Cerebellar cortex (tissue), 1 donor: ENCODE results near the gene SLC22A5.
A peak's percentile ranks its signal among the peaks of the same experiment; 100 is the strongest.

Source experiments
- DNase-seq: peaks from one replicate; pipeline ENCODE4 v3.0.0-alpha.2; 2015; ENCODE audit warnings: low spot score

The SLC22A5 gene

GRCh38 chr5:132369474-132370180, at the start of gene SLC22A5:
Gene SLC22A5 (plus strand): TSS chr5:132369710. CDS start chr5:132369973, 263 bp downstream.
- DNase-seq: peak; percentile 73

GRCh38 chr5:132319975-132320374, 49.5 kb upstream of the SLC22A5 start:
- no peak for DNase-seq

DNA sequence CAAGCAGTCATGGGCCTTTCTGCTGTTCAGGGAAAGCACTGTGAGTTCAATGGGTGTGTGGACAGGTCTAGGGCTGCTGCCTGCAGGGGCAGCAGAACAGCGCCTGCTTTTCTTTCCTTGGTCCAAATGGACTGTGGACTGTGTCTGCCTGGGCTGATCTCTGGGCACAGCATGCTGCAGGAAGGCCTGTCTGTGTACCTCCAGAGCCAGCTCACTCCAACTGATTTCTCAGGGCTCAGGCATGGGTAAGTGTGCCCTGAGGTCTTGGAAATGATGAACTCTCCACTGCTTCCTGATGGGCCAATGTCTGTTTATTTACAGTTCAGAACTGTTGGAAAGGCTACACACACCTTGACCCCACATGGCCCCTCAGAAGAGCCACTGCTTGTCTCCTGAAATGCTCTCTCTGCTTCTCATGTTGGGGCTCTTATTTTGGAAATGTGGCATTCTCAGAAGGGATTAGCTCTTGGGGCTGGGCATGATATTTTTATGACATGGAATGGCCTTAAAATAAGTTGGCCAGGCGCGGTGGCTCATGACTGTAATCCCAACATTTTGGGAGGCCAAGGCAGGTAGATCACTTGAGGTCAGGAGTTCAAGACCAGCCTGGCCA, 48.3 kb upstream of the SLC22A5 start:
- DNase-seq: peak; percentile 67

- no peak for DNase-seq
These were observed 47.2 kb upstream of the SLC22A5 start for GRCh38 chr5:132322266-132322665.

DNA sequence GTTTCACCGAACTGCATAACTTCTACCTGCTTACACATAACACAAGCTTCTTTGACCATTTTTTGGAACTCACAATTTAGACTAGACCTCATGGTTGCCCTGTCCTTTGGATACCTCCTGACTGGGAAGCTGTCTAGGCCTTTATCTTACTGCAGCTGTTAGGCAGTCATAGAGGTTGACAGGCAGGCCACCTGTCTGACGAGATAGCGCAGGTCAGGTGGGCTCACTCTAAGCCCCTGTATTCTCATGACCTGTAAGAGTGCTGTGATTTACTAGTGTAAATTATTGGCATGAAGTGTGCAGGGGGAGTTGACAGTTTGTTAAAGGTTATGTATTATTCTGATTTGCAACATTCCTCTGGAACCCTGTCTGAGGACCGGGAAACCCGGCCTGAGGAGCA, 46.3 kb upstream of the SLC22A5 start:
- no peak for DNase-seq

DNA sequence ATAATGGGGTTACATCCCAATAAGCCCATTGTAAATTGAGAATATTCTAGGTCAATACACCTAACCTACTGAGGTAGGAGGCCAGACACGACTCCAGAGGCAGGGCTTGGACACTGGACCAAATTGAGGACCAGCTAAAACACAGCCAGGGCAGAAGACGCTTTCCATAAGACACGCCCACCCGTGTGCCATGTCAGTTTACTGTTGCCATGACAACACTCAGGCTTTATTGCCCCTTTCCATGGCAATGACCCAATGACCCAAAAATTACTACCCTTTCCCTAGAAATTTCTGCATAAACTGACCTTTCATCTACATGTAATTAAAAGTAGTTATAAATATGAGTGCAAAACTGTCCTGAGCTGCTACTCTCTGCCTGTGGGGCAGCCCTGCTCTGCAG, 43.8 kb upstream of the SLC22A5 start:
- no peak for DNase-seq

GRCh38 chr5:132327252-132327955, 42.1 kb upstream of the SLC22A5 start:
- DNase-seq: no peak

DNA sequence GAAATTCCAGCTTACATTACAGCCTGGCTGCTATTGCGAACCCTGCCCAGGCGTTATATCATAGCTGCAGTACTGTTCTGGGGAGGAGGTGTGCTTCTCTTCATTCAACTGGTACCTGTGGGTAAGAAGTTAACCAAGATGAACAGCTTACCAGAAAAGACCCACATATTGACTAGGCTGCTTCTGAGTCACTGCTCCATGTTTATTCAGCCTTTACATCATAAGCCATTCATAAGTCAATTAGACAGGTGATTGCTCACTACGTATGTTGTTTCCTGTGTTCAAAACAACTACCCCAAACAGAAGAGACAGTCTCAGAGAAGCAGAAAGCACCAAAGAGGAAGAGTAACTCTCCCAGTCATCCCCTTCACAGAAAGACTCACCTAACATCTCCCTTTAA, 34.7 kb upstream of the SLC22A5 start:
- DNase-seq: no peak

GRCh38 chr5:132335402-132335801, 34.1 kb upstream of the SLC22A5 start:
- no peak for DNase-seq

DNA sequence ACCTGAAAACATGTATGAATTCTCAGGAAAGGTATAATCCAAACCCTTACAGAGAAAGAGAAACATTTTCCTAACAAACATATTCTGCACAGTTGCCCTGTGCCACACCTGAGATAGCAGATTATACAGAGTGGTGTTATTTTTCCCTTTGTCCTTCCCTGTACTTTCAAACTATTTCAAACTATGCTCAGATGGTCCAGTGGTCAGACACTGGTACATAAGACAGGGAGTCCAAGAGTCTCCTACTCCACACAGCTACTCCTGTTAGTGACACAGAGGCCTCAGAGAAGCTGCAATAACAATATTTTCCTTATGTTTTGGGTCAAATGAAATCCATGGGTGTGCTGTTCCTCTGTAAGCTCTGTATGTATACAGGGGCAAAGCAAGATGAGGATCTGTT, 30.0 kb upstream of the SLC22A5 start:
- no peak for DNase-seq

DNA sequence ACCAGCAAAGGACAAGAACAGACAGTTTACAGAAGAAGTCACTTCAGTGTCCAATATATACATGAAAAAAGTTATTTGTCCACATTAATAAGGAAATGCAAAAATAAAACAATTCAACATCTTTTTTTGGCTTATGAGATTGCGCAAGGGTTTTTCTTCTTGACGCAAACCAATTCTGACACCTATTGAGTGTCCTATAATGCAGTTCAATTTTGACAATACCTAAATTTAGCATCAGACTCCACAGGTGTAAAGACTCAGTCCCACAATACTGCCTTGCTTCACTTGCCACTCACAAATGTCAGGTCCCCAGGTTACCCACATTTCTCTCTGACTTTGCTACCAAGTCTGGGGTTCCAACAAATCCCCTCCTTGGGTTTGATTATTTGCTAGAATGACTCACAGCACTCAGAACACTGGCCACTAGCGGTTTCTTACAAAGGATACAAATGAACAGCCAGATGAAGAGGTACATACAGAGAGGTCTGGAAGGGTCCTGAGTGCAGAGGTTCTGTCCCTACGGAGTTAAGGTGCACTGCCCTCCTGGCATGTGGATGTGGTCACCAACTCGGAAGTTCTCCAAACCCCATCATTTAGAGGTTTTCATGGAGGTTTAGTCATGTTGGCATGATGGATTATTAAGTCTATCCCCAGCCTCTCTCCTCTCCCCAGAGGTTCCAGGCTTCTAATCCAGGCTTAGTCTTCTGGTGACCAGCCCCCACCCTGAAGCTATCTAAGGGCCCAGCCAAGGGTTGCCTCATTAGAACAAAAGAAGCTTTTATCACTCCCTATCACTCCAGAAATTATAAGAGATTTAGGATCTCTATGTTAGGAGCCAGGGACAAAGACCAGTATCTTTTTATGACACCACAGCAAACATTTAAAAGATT, 27.0 kb upstream of the SLC22A5 start:
- DNase-seq: no peak

GRCh38 chr5:132344775-132345514, 24.6 kb upstream of the SLC22A5 start:
- no peak for DNase-seq

DNA sequence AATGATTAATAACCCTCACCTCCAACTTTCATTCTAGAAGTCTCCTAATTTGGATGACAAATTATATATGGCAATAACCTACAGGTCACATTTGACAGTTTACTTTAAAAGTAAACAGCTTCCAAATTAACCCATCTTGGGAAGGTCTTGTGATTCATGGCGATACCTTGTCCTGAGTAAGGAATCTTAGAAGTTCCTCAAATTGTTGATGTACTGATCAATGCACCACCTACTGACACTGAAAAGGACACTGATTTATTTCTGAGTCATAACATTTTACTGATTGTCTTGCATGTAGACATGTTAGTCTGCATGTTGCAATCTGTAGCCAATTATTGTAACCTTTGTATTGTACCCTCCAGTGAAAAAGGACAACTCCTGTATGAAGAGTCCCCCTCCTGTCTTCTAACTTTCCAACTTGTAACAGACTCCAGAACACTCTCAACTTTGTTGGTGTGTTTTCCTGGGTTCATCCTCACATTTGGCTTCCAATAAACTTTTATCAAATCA, 16.0 kb upstream of the SLC22A5 start:
- DNase-seq: no peak

- DNase-seq: no peak
These were observed 14.9 kb upstream of the SLC22A5 start for GRCh38 chr5:132354381-132355139.

GRCh38 chr5:132355140-132355765, 14.3 kb upstream of the SLC22A5 start:
- no peak for DNase-seq

- DNase-seq: no peak
These were observed 10.7 kb upstream of the SLC22A5 start for GRCh38 chr5:132358775-132359174.

- DNase-seq: no peak
These were observed 7.4 kb upstream of the SLC22A5 start for GRCh38 chr5:132362086-132362485.

DNA sequence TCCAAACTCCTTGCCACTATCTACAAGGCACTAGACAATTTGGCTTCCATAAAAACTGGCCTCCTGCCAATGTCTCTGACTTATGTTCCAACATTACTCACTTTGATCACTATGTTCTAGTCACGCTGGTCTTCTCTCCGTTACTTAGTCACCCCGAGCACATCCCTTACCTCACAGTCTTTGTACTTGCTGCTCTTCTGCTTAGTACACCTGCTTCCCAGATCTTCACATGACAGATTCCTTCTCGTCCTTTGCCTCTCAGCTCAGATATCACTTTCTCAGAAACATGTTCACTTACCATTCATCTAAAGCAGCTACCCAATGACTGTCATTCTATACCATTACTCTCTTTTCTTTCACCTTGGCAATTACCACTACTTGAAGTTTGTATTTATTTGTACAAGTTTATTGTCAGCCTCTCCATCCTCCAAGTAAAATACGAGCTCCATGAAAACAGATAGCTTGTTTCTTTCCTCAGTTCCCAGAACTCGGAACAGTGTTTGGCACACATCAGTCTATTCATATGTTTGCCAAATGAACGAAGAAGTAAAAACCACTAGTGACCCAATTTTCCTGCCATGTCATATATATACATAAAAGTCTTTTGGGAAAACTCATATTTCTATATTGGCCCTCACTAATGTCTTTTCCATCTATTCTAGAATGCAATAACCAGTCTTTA, 5.9 kb upstream of the SLC22A5 start:
- peak; percentile 66 for DNase-seq

GRCh38 chr5:132364319-132364718, 5.2 kb upstream of the SLC22A5 start:
- no peak for DNase-seq
